Tibial nerve (tissue), 4 donors: ENCODE data around the gene UTP14C.

ENCODE experiments used
- CTCF ChIP-seq, 5 experiments: fragments of 200-600 bp in 3 of 5; fragments of 450-650 bp in 2 of 5; sonication (generic) in 3 of 5; IDR thresholded peaks; one replicate each; pipeline ENCODE4 v1.5.1; 2016 to 2019; ENCODE audit warnings: antibody characterized with exemption in 5 of 5, mild to moderate bottlenecking in 3 of 5, moderate library complexity in 2 of 5
- EP300 ChIP-seq, 2 donors: sonication (generic); formaldehyde crosslinking; IDR thresholded peaks; one replicate each; pipeline ENCODE4 v1.6.1; 2017; ENCODE audit warnings: antibody characterized with exemption in 2 of 2, mild to moderate bottlenecking in 1 of 2
- POLR2A ChIP-seq, 2 donors: fragments of 450-650 bp; IDR thresholded peaks; one replicate each; pipeline ENCODE4 v1.6.1; 2017; ENCODE audit warnings: antibody characterized with exemption in 2 of 2, mild to moderate bottlenecking in 2 of 2, moderate library complexity in 2 of 2

GRCh38 chr13:51995677-51996551 lies 28.6 kb upstream of the UTP14C start:
- TF ChIP-seq EP300 (IDR thresholded peaks at IDR 0.05) (no peak), CTCF (IDR thresholded peaks at IDR 0.05) (no peak), POLR2A (IDR thresholded peaks at IDR 0.05) (no peak)
